ENCODE results near the gene KCNG4. TPM values are rescaled to one million over a fixed set of nuclear protein-coding genes. Genes with fewer than 3 reads are reported as not detected.

Gene KCNG4
- total RNA-seq, 6 experiments from 2014 or later: not detected

- no peaks in the 10 kb centered on the region for H3K9me3 Mint-ChIP-seq
- no peak overlapping the region for H3K27ac Mint-ChIP-seq
- no peak for DNase-seq
- peaks cover 23% of the 10 kb centered on the region for H3K27me3 Mint-ChIP-seq (ENCODE audit: insufficient read depth)
- TF ChIP-seq, protein P1, sequence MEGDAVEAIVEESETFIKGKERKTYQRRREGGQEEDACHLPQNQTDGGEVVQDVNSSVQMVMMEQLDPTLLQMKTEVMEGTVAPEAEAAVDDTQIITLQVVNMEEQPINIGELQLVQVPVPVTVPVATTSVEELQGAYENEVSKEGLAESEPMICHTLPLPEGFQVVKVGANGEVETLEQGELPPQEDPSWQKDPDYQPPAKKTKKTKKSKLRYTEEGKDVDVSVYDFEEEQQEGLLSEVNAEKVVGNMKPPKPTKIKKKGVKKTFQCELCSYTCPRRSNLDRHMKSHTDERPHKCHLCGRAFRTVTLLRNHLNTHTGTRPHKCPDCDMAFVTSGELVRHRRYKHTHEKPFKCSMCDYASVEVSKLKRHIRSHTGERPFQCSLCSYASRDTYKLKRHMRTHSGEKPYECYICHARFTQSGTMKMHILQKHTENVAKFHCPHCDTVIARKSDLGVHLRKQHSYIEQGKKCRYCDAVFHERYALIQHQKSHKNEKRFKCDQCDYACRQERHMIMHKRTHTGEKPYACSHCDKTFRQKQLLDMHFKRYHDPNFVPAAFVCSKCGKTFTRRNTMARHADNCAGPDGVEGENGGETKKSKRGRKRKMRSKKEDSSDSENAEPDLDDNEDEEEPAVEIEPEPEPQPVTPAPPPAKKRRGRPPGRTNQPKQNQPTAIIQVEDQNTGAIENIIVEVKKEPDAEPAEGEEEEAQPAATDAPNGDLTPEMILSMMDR (IDR thresholded peaks at IDR 0.05): no peak
- H3K36me3 Mint-ChIP-seq (ENCODE audit: low read depth): no peaks in the 10 kb centered on the region
- H3K4me1 Mint-ChIP-seq (ENCODE audit: low read depth): peaks cover 12% of the 10 kb centered on the region; the same call in 1 of the 2 replicates
- no peak overlapping the region for H3K4me3 Mint-ChIP-seq
These were observed 42.2 kb downstream of the KCNG4 start for GRCh38 chr16:84197466-84198128.

DNA sequence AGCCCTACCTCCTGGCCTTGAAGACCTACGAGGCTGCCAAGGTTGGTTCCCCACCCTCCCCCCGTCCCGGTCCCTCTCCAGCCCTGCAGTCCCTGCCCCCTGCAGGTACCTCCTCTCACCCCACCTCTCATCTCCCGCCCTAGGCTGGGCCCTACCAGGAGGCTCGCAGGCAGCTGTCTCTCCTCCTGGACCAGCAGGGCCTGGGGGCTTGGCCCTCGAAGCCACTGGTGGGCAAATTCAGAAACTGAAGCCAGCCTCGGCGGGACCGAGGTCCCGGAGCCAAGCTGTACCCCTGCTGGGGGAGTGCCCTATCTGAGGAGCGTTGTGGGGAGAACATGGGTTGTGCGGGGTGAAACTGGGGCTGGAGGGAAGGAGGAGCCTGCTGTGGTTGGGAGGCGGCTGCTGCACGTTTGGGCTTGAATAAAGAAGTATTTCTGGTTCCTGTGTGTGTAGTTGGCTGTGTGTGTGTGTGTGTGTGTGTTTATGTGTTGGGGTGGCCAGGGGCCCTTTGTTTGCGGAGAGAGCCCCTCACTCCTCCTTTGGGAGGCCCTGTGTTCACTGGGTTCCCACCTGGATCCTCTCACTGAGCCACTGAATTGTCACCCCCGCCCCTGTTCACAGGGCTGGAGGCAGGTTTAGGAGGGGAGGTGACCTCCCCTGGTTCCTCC, 43.0 kb downstream of the KCNG4 start:
- DNase-seq: no peak
- H3K27me3 Mint-ChIP-seq (ENCODE audit: insufficient read depth): peaks cover 22% of the 10 kb centered on the region
- no peaks in the 10 kb centered on the region for H3K36me3 Mint-ChIP-seq (ENCODE audit: low read depth)
- peaks cover 12% of the 10 kb centered on the region; the same call in 1 of the 2 replicates for H3K4me1 Mint-ChIP-seq (ENCODE audit: low read depth)
- no peak overlapping the region for H3K4me3 Mint-ChIP-seq
- no peak overlapping the region for H3K27ac Mint-ChIP-seq
- no peaks in the 10 kb centered on the region for H3K9me3 Mint-ChIP-seq
- TF ChIP-seq, protein P1 (IDR thresholded peaks at IDR 0.05): no peak

- no peaks in the 10 kb centered on the region for H3K36me3 Mint-ChIP-seq (ENCODE audit: low read depth)
- no peak for DNase-seq
- no peak overlapping the region for H3K27ac Mint-ChIP-seq
- peaks cover 22% of the 10 kb centered on the region for H3K27me3 Mint-ChIP-seq (ENCODE audit: insufficient read depth)
- TF ChIP-seq, protein P1 (IDR thresholded peaks at IDR 0.05): no peak
- H3K9me3 Mint-ChIP-seq: no peaks in the 10 kb centered on the region
- no peak overlapping the region for H3K4me3 Mint-ChIP-seq
- H3K4me1 Mint-ChIP-seq (ENCODE audit: low read depth): peaks cover 12% of the 10 kb centered on the region; the same call in 1 of the 2 replicates
These were observed 43.7 kb downstream of the KCNG4 start for GRCh38 chr16:84196101-84196500.

GRCh38 chr16:84195201-84196093, 44.4 kb downstream of the KCNG4 start:
- Mint-ChIP-seq H3K4me3 (no peak overlapping the region), H3K4me1 (ENCODE audit: low read depth) (peaks cover 12% of the 10 kb centered on the region; the same call in 1 of the 2 replicates), H3K27ac (no peak overlapping the region), H3K27me3 (ENCODE audit: insufficient read depth) (peaks cover 22% of the 10 kb centered on the region), H3K9me3 (no peaks in the 10 kb centered on the region), H3K36me3 (ENCODE audit: low read depth) (no peaks in the 10 kb centered on the region)
- no peak for DNase-seq
- TF ChIP-seq, protein P1 (IDR thresholded peaks at IDR 0.05): no peak

DNA sequence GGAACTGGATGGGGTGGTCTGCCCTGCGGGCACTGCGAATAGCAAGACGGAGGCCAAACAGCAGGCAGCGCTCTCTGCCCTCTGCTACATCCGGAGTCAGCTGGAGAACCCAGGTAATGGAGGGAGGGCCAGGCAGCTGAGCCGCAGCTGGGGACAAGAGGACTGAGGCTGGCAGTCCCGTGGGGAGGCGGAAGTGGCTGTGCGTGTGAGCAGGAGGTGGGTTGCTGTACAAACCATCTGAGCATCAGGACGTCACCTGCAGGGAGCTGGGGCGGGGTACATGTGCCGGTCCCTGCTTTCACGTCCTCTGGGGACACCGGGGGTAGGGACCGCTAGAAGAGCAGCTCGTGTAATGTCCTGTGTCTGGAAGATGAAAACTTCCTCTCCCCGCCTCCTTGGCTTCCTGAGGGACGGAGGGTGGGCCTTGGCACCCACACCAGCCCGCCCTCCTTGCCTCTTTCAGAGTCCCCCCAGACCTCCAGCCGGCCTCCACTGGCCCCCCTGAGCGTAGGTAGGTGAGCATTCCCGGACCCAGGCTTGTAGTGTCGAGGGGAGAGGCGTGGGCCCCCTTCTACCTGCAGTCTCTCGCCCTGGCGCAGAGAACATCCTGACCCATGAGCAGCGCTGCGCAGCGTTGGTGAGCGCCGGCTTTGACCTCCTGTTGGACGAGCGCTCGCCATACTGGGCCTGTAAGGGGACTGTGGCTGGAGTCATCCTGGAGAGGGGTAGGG, 45.2 kb downstream of the KCNG4 start:
- peaks cover 22% of the 10 kb centered on the region for H3K27me3 Mint-ChIP-seq (ENCODE audit: insufficient read depth)
- H3K4me3 Mint-ChIP-seq: no peak overlapping the region

More for the DNA sequence above, 45.2 kb downstream of the KCNG4 start:
- Mint-ChIP-seq H3K4me1 (ENCODE audit: low read depth) (peaks cover 8% of the 10 kb centered on the region; the same call in 1 of the 2 replicates), H3K27ac (no peak overlapping the region), H3K36me3 (ENCODE audit: low read depth) (no peaks in the 10 kb centered on the region), H3K9me3 (no peaks in the 10 kb centered on the region)
- TF ChIP-seq, protein P1 (IDR thresholded peaks at IDR 0.05): no peak
- DNase-seq: no peak

Measured in HFFc6 (cell line).